Neuron (in vitro differentiated cells): Measurements from ENCODE around the gene GNAQ.

Experiments
- H2AFZ ChIP-seq: one replicate; pipeline ENCODE4 v1.6.1; 2013; ENCODE audit warnings: low read depth, mild to moderate bottlenecking, inconsistent platforms, low read length, moderate library complexity
- H3K27me3 ChIP-seq: one replicate; pipeline ENCODE4 v1.6.1; 2013; ENCODE audit warnings: low read length; ENCODE audit not compliant: insufficient read depth
- H3K36me3 ChIP-seq: one replicate; pipeline ENCODE4 v1.6.1; 2013; ENCODE audit warnings: low read length; ENCODE audit not compliant: insufficient read depth
- H3K4me1 ChIP-seq: one replicate; pipeline ENCODE4 v1.6.1; 2013; ENCODE audit warnings: low read length; ENCODE audit not compliant: insufficient read depth
- H3K4me3 ChIP-seq: 2 replicates; pipeline ENCODE4 v1.5.1; 2013; ENCODE audit warnings: mild to moderate bottlenecking, low read length, moderate library complexity
- H3K9me3 ChIP-seq: one replicate; pipeline ENCODE4 v1.6.1; 2013; ENCODE audit warnings: low read length

Gene GNAQ

GRCh38 chr9:77816641-77817341, 214.8 kb downstream of the GNAQ start:
- Histone ChIP-seq H3K9me3 (no peaks in the 10 kb centered on the region), H3K36me3 (peaks cover 4% of the 10 kb centered on the region), H3K4me3 (no peak overlapping the region)

GRCh38 chr9:77815260-77815659, 216.4 kb downstream of the GNAQ start:
- Histone ChIP-seq H3K36me3 (peaks cover 6% of the 10 kb centered on the region), H3K4me1 (peaks cover 19% of the 10 kb centered on the region), H3K27me3 (no peaks in the 10 kb centered on the region)

More at GRCh38 chr9:77816641-77817341, 214.8 kb downstream of the GNAQ start:
- H3K27me3 ChIP-seq: no peaks in the 10 kb centered on the region
- H3K4me1 ChIP-seq: peaks cover 19% of the 10 kb centered on the region
- H2AFZ ChIP-seq: no peak overlapping the region

GRCh38 chr9:77811832-77812231, 219.8 kb downstream of the GNAQ start:
- no peak overlapping the region for H3K4me3 ChIP-seq

More at GRCh38 chr9:77815260-77815659, 216.4 kb downstream of the GNAQ start:
- Histone ChIP-seq H2AFZ (no peak overlapping the region), H3K9me3 (no peaks in the 10 kb centered on the region), H3K4me3 (no peak overlapping the region)

GRCh38 chr9:77810637-77811119, 220.9 kb downstream of the GNAQ start:
- H3K9me3 ChIP-seq: no peaks in the 10 kb centered on the region
- no peaks in the 10 kb centered on the region for H3K27me3 ChIP-seq
- H2AFZ ChIP-seq: no peak overlapping the region
- H3K4me1 ChIP-seq: peaks cover 19% of the 10 kb centered on the region
- H3K36me3 ChIP-seq: peaks cover 6% of the 10 kb centered on the region
- no peak overlapping the region for H3K4me3 ChIP-seq

More at GRCh38 chr9:77811832-77812231, 219.8 kb downstream of the GNAQ start:
- Histone ChIP-seq H3K9me3 (no peaks in the 10 kb centered on the region), H3K4me1 (peaks cover 19% of the 10 kb centered on the region), H3K36me3 (peaks cover 6% of the 10 kb centered on the region), H2AFZ (no peak overlapping the region), H3K27me3 (no peaks in the 10 kb centered on the region)

GRCh38 chr9:77810047-77810446, 221.6 kb downstream of the GNAQ start:
- no peaks in the 10 kb centered on the region for H3K9me3 ChIP-seq
- H2AFZ ChIP-seq: no peak overlapping the region
- H3K27me3 ChIP-seq: no peaks in the 10 kb centered on the region
- H3K36me3 ChIP-seq: peaks cover 6% of the 10 kb centered on the region
- H3K4me3 ChIP-seq: no peak overlapping the region
- H3K4me1 ChIP-seq: peaks cover 19% of the 10 kb centered on the region

- H3K27me3 ChIP-seq: no peaks in the 10 kb centered on the region
- peaks cover 14% of the 10 kb centered on the region for H3K4me1 ChIP-seq
- H3K4me3 ChIP-seq: no peak overlapping the region
- H3K9me3 ChIP-seq: no peaks in the 10 kb centered on the region
- H3K36me3 ChIP-seq: peaks cover 6% of the 10 kb centered on the region
- no peak overlapping the region for H2AFZ ChIP-seq
Observed at GRCh38 chr9:77809552-77809951, 222.1 kb downstream of the GNAQ start.

GRCh38 chr9:77808751-77809081, 222.9 kb downstream of the GNAQ start:
- peaks cover 6% of the 10 kb centered on the region for H3K36me3 ChIP-seq

GRCh38 chr9:77807846-77808750, 223.5 kb downstream of the GNAQ start:
- no peak overlapping the region for H3K4me3 ChIP-seq

More at GRCh38 chr9:77808751-77809081, 222.9 kb downstream of the GNAQ start:
- Histone ChIP-seq H2AFZ (no peak overlapping the region), H3K4me1 (peaks cover 6% of the 10 kb centered on the region), H3K4me3 (no peak overlapping the region), H3K27me3 (no peaks in the 10 kb centered on the region), H3K9me3 (no peaks in the 10 kb centered on the region)

GRCh38 chr9:77807281-77807683, 224.3 kb downstream of the GNAQ start:
- Histone ChIP-seq H3K27me3 (no peaks in the 10 kb centered on the region), H2AFZ (no peak overlapping the region)

More at GRCh38 chr9:77807846-77808750, 223.5 kb downstream of the GNAQ start:
- no peaks in the 10 kb centered on the region for H3K4me1 ChIP-seq
- no peak overlapping the region for H2AFZ ChIP-seq
- no peaks in the 10 kb centered on the region for H3K27me3 ChIP-seq
- H3K36me3 ChIP-seq: peaks cover 3% of the 10 kb centered on the region
- no peaks in the 10 kb centered on the region for H3K9me3 ChIP-seq

GRCh38 chr9:77806741-77807140, 224.9 kb downstream of the GNAQ start:
- H2AFZ ChIP-seq: no peak overlapping the region
- no peaks in the 10 kb centered on the region for H3K9me3 ChIP-seq
- H3K4me3 ChIP-seq: no peak overlapping the region
- H3K36me3 ChIP-seq: peaks cover 2% of the 10 kb centered on the region
- no peaks in the 10 kb centered on the region for H3K27me3 ChIP-seq
- no peaks in the 10 kb centered on the region for H3K4me1 ChIP-seq

More at GRCh38 chr9:77807281-77807683, 224.3 kb downstream of the GNAQ start:
- Histone ChIP-seq H3K36me3 (peaks cover 3% of the 10 kb centered on the region), H3K4me3 (no peak overlapping the region), H3K9me3 (no peaks in the 10 kb centered on the region), H3K4me1 (no peaks in the 10 kb centered on the region)

GRCh38 chr9:77805810-77806209, 225.8 kb downstream of the GNAQ start:
- Histone ChIP-seq H3K27me3 (no peaks in the 10 kb centered on the region), H3K9me3 (no peaks in the 10 kb centered on the region), H3K4me1 (no peaks in the 10 kb centered on the region), H3K4me3 (no peak overlapping the region), H2AFZ (no peak overlapping the region), H3K36me3 (no peaks in the 10 kb centered on the region)

- Histone ChIP-seq H3K36me3 (no peaks in the 10 kb centered on the region), H3K4me3 (no peak overlapping the region), H3K9me3 (no peaks in the 10 kb centered on the region), H2AFZ (no peak overlapping the region), H3K27me3 (no peaks in the 10 kb centered on the region), H3K4me1 (no peaks in the 10 kb centered on the region)
Observed at GRCh38 chr9:77803423-77803822, 228.2 kb downstream of the GNAQ start.
